SU-DHL-6 (cell line): Measurements from ENCODE around the gene NSUN2.
A peak's percentile ranks its signal among the peaks of the same experiment; 100 is the strongest.

ENCODE experiments used
- H2AFZ ChIP-seq: fragments of 200-600 bp; sonication (generic); 2 replicates; pipeline ENCODE4 v1.6.1; 2014; ENCODE audit warnings: low read depth, mild to moderate bottlenecking, moderate library complexity, mixed read lengths, antibody characterized with exemption, low read length; ENCODE audit not compliant: severe bottlenecking
- H3F3A ChIP-seq: fragments of 200-600 bp; shearing (Covaris generic); 2 replicates; pipeline ENCODE4 v1.6.0; 2016; ENCODE audit warnings: antibody characterized with exemption, mild to moderate bottlenecking; ENCODE audit not compliant: insufficient read depth
- H3K27ac ChIP-seq: fragments of 200-600 bp; sonication (generic); 2 replicates; pipeline ENCODE4 v1.5.1; 2016; ENCODE audit warnings: low read depth, mild to moderate bottlenecking, low read length, moderate library complexity, mixed read lengths
- H3K27me3 ChIP-seq: fragments of 200-600 bp; sonication (generic), shearing (Covaris generic); 2 replicates; pipeline ENCODE4 v1.6.0; 2014; ENCODE audit warnings: mild to moderate bottlenecking, low read length
- H3K36me3 ChIP-seq: fragments of 200-600 bp; sonication (generic); 2 replicates; pipeline ENCODE4 v1.6.1; 2014; ENCODE audit warnings: mild to moderate bottlenecking, low read length, mixed read lengths
- H3K4me2 ChIP-seq: fragments of 300-600, 200-600 bp; shearing (Covaris generic), sonication (generic); 2 replicates; pipeline ENCODE4 v1.6.0; 2014; ENCODE audit warnings: low read length, low read depth, mild to moderate bottlenecking; ENCODE audit not compliant: poor library complexity, severe bottlenecking
- H3K4me3 ChIP-seq: fragments of 200-600 bp; sonication (generic); 2 replicates; pipeline ENCODE4 v1.5.1; 2014; ENCODE audit warnings: antibody characterized with exemption, low read length, mild to moderate bottlenecking, mixed read lengths; ENCODE audit not compliant: insufficient read depth, poor library complexity, severe bottlenecking
- H3K79me2 ChIP-seq: fragments of 200-600 bp; sonication (generic); 2 replicates; pipeline ENCODE4 v1.6.1; 2014; ENCODE audit warnings: mild to moderate bottlenecking, low read length, moderate library complexity; ENCODE audit not compliant: insufficient read depth
- H3K9ac ChIP-seq: fragments of 200-600 bp; sonication (generic); 2 replicates; pipeline ENCODE4 v1.7.0; 2014; ENCODE audit warnings: mild to moderate bottlenecking, low read length
- H3K9me2 ChIP-seq: fragments of 200-600 bp; sonication (generic); replicated peaks from 2 replicates; pipeline ENCODE4 v1.6.1; 2014; ENCODE audit warnings: low read length; ENCODE audit not compliant: insufficient read depth
- H3K9me3 ChIP-seq: fragments of 200-600 bp; sonication (generic); 2 replicates; pipeline ENCODE4 v1.6.1; 2014; ENCODE audit warnings: low read length, mixed read lengths; ENCODE audit not compliant: insufficient read depth
- H4K20me1 ChIP-seq: fragments of 200-600 bp; sonication (generic); 2 replicates; pipeline ENCODE4 v1.6.1; 2014; ENCODE audit warnings: low read depth, mild to moderate bottlenecking, antibody characterized with exemption, low read length, moderate library complexity, mixed read lengths
- EZH2phosphoT487 ChIP-seq: fragments of 200-600 bp; sonication (generic), shearing (Covaris generic); conservative IDR thresholded peaks from 2 replicates; pipeline ENCODE4 v1.6.1; 2018; ENCODE audit warnings: mild to moderate bottlenecking, antibody characterized with exemption, low read length, moderate library complexity, mixed read lengths
- TF ChIP-seq, protein P1 (sequence below): fragments of 200-600 bp; sonication (generic); IDR thresholded peaks from one replicate; pipeline ENCODE4 v1.5.1; 2017; ENCODE audit warnings: antibody characterized with exemption, mild to moderate bottlenecking, low read length, moderate library complexity; ENCODE audit not compliant: insufficient read depth, poor library complexity, severe bottlenecking

The NSUN2 gene

DNA sequence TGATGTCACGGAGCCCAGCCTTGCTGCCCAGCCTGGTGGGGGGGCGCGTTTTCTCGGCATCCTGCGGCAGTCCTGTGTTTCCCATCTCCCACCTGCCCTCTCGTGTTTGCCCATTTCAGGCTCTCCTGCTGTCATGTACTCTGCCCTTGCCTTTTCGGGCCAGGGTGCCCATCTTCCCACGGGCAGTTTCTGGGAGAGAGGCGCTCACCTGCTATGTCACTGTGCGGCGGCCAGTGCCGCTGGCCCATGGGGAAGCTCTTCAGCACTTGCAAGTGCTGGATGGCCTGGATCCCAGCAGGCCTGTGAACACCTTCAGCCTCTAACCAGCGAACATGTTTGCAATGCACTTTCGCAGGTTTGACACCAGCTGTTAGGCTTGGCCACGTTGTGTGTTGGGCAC lies 33.9 kb upstream of the NSUN2 start:
- no peaks in the 10 kb centered on the region for H3K79me2 ChIP-seq
- no peaks in the 10 kb centered on the region for H3K9me2 ChIP-seq
- H3K4me2 ChIP-seq = no peak overlapping the region
- TF ChIP-seq, protein P1, sequence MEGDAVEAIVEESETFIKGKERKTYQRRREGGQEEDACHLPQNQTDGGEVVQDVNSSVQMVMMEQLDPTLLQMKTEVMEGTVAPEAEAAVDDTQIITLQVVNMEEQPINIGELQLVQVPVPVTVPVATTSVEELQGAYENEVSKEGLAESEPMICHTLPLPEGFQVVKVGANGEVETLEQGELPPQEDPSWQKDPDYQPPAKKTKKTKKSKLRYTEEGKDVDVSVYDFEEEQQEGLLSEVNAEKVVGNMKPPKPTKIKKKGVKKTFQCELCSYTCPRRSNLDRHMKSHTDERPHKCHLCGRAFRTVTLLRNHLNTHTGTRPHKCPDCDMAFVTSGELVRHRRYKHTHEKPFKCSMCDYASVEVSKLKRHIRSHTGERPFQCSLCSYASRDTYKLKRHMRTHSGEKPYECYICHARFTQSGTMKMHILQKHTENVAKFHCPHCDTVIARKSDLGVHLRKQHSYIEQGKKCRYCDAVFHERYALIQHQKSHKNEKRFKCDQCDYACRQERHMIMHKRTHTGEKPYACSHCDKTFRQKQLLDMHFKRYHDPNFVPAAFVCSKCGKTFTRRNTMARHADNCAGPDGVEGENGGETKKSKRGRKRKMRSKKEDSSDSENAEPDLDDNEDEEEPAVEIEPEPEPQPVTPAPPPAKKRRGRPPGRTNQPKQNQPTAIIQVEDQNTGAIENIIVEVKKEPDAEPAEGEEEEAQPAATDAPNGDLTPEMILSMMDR = no peak
- no peak for TF ChIP-seq EZH2phosphoT487
- H3K36me3 ChIP-seq = no peaks in the 10 kb centered on the region
- no peaks in the 10 kb centered on the region for H3K9me3 ChIP-seq
- no peak overlapping the region for H3K27ac ChIP-seq
- no peaks in the 10 kb centered on the region for H4K20me1 ChIP-seq
- no peak overlapping the region for H3K9ac ChIP-seq
- H2AFZ ChIP-seq = no peak overlapping the region
- H3F3A ChIP-seq = no peaks in the 10 kb centered on the region
- H3K4me3 ChIP-seq = no peak overlapping the region
- no peaks in the 10 kb centered on the region for H3K27me3 ChIP-seq

DNA sequence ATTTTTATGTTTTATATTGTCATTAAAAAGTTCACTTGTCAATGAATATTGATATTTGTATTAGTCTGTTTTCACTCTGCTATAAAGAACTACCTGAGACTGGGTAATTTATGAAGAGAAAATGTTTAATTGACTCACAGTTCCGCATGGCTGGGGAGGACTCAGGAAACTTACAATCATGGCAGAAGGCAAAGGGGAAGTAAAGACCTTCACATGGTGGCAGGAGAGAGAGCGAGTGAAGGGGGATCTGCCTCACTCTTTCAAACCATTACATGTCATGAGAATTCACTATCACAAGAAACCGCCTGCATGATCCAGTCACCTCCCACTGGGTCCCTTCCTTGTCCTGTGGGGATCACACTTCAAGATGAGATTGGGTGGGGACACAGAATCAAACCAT lies 27.8 kb upstream of the NSUN2 start:
- peak overlapping the region; percentile 84 for H3K27ac ChIP-seq
- peaks cover 12% of the 10 kb centered on the region; the same call in 1 of the 2 replicates for H3F3A ChIP-seq
- peaks cover 12% of the 10 kb centered on the region; the same call in 1 of the 2 replicates for H3K36me3 ChIP-seq
- TF ChIP-seq EZH2phosphoT487 = no peak
- TF ChIP-seq, protein P1 = no peak
- H2AFZ ChIP-seq = peak overlapping the region; percentile 15
- peak overlapping the region; percentile 51 for H3K4me2 ChIP-seq
- no peaks in the 10 kb centered on the region for H4K20me1 ChIP-seq
- H3K4me3 ChIP-seq = peak overlapping the region; percentile 30
- no peaks in the 10 kb centered on the region for H3K9me2 ChIP-seq
- H3K9me3 ChIP-seq = peaks cover 3% of the 10 kb centered on the region; the same call in 1 of the 2 replicates
- peak overlapping the region; percentile 38 for H3K9ac ChIP-seq
- no peaks in the 10 kb centered on the region for H3K27me3 ChIP-seq
- no peaks in the 10 kb centered on the region for H3K79me2 ChIP-seq

DNA sequence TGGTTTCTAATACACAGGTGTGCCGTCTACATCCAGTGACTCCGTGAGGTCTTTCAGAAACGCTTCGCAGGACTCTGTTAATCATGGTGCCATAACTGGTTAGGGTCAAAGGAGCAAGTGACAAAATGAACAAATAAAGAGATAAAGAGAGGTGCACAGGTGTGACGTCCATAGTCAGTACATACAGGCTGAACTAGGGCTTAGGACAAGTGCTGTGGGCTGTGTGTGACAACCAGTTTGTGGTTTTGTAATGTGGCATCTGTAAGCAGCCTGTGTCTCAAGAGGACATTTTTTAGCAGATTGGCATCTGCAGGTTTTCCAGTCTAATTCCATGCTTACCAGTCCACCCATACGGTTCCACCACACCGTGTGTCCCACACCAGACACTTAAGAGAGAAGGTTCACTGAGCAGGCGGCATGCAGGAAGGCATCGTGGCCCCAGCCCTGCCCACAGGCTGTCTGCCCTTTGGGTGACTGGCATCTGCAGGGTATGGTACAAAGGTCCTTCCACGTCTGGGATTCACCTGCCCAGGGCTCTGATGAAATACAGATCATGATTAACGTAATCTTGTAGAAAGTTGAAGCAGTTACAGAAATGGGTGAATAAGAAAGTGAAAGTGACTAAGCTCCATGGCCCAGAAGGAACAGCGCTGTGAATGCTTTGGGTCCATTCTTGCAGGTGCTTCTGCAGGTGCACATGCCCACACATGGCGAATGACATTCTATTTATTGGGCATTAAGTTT lies 27.3 kb upstream of the NSUN2 start:
- H4K20me1 ChIP-seq = no peaks in the 10 kb centered on the region
- peaks cover 3% of the 10 kb centered on the region; the same call in 1 of the 2 replicates for H3K9me3 ChIP-seq
- H3K27ac ChIP-seq = peak overlapping the region; percentile 84
- H3K4me3 ChIP-seq = peak overlapping the region; percentile 30
- no peaks in the 10 kb centered on the region for H3K27me3 ChIP-seq
- no peak for TF ChIP-seq EZH2phosphoT487
- TF ChIP-seq, protein P1 = no peak
- H3K9ac ChIP-seq = peak overlapping the region; percentile 38
- H3K9me2 ChIP-seq = no peaks in the 10 kb centered on the region
- H3K36me3 ChIP-seq = peaks cover 12% of the 10 kb centered on the region; the same call in 1 of the 2 replicates
- peak overlapping the region; percentile 15 for H2AFZ ChIP-seq
- H3F3A ChIP-seq = peaks cover 12% of the 10 kb centered on the region; the same call in 1 of the 2 replicates
- H3K4me2 ChIP-seq = peak overlapping the region; percentile 51
- no peaks in the 10 kb centered on the region for H3K79me2 ChIP-seq
